BE2C (cell line): Measurements from ENCODE around the gene B3GNT7.

Experiments
- DNase-seq: peaks from one replicate; pipeline ENCODE4 v3.0.0-alpha.2; 2020
- H3K27me3 ChIP-seq: fragments of 250-450 bp; sonication (Bioruptor Pico); 2 replicates; pipeline ENCODE4 v1.5.1; 2020; ENCODE audit warnings: mild to moderate bottlenecking
- H3K36me3 ChIP-seq: fragments of 250-450 bp; sonication (Bioruptor Pico); 2 replicates; pipeline ENCODE4 v1.5.1; 2020; ENCODE audit warnings: mild to moderate bottlenecking
- H3K4me1 ChIP-seq: fragments of 250-450 bp; sonication (Bioruptor Pico); 2 replicates; pipeline ENCODE4 v1.5.1; 2020
- H3K4me3 ChIP-seq: 2 replicates; pipeline ENCODE4 v1.5.1; 2011; ENCODE audit warnings: low read depth, low read length
- H3K9me3 ChIP-seq: fragments of 250-450 bp; sonication (Bioruptor Pico); 2 replicates; pipeline ENCODE4 v1.5.1; 2020
- CTCF ChIP-seq: IDR thresholded peaks from 2 replicates; pipeline ENCODE4 v1.5.1; 2012; ENCODE audit warnings: mild to moderate bottlenecking, low read depth, low read length

The B3GNT7 gene

GRCh38 chr2:231359441-231359840 is 36.1 kb upstream of the B3GNT7 start:
- peaks cover 3% of the 10 kb centered on the region; the same call in 1 of the 2 replicates for H3K36me3 ChIP-seq
- peaks cover 53% of the 10 kb centered on the region for H3K4me1 ChIP-seq
- no peak for DNase-seq
- H3K9me3 ChIP-seq: no peaks in the 10 kb centered on the region
- no peaks in the 10 kb centered on the region for H3K27me3 ChIP-seq
- no peak for TF ChIP-seq CTCF
- no peak overlapping the region for H3K4me3 ChIP-seq

- peak; percentile 80 for DNase-seq
- H3K36me3 ChIP-seq: peaks cover 3% of the 10 kb centered on the region; the same call in 1 of the 2 replicates
These were observed 35.6 kb upstream of the B3GNT7 start for GRCh38 chr2:231359948-231360347.

GRCh38 chr2:231360401-231360800 is 35.1 kb upstream of the B3GNT7 start:
- H3K27me3 ChIP-seq: no peaks in the 10 kb centered on the region
- DNase-seq: no peak
- peaks cover 3% of the 10 kb centered on the region; the same call in 1 of the 2 replicates for H3K36me3 ChIP-seq
- TF ChIP-seq CTCF: peak; percentile 21; the same call in 1 of the 2 replicates
- no peak overlapping the region for H3K4me3 ChIP-seq
- H3K4me1 ChIP-seq: peaks cover 51% of the 10 kb centered on the region
- no peaks in the 10 kb centered on the region for H3K9me3 ChIP-seq

More at GRCh38 chr2:231359948-231360347, 35.6 kb upstream of the B3GNT7 start:
- no peak overlapping the region for H3K4me3 ChIP-seq
- no peaks in the 10 kb centered on the region for H3K27me3 ChIP-seq
- TF ChIP-seq CTCF: no peak
- H3K9me3 ChIP-seq: no peaks in the 10 kb centered on the region
- peaks cover 54% of the 10 kb centered on the region for H3K4me1 ChIP-seq

- H3K27me3 ChIP-seq: no peaks in the 10 kb centered on the region
- no peak for TF ChIP-seq CTCF
- no peak overlapping the region for H3K4me3 ChIP-seq
- H3K4me1 ChIP-seq: peaks cover 49% of the 10 kb centered on the region
- DNase-seq: no peak
- H3K9me3 ChIP-seq: no peaks in the 10 kb centered on the region
- H3K36me3 ChIP-seq: peaks cover 3% of the 10 kb centered on the region; the same call in 1 of the 2 replicates
These were observed 34.6 kb upstream of the B3GNT7 start for GRCh38 chr2:231360881-231361371.

- TF ChIP-seq CTCF: 0 out of 2 replicates have a peak, but pooled peaks have one; percentile 3
- H3K4me1 ChIP-seq: peaks cover 43% of the 10 kb centered on the region
- H3K9me3 ChIP-seq: no peaks in the 10 kb centered on the region
- no peak for DNase-seq
- H3K4me3 ChIP-seq: no peak overlapping the region
- H3K27me3 ChIP-seq: no peaks in the 10 kb centered on the region
- H3K36me3 ChIP-seq: peaks cover 3% of the 10 kb centered on the region; the same call in 1 of the 2 replicates
These were observed 33.6 kb upstream of the B3GNT7 start for GRCh38 chr2:231361701-231362554.
